Keratinocyte (primary cell): ENCODE data around the gene PADI6. TPM values are rescaled to one million over a fixed set of nuclear protein-coding genes. Genes with fewer than 3 reads are reported as not detected.

ENCODE experiments used
- DNase-seq: peaks from one replicate; pipeline ENCODE4 v3.0.0-alpha.2; 2011; ENCODE audit warnings: low read depth, missing footprints, low spot score
- FAIRE-seq: peaks from 2 replicates; lab custom pipeline; 2011; peaks lifted over from hg19 to GRCh38; lab: Jason Lieb, UNC
- H2AFZ ChIP-seq: 2 replicates; pipeline ENCODE4 v1.6.0; 2012; ENCODE audit warnings: low read length, control low read depth, inconsistent platforms; ENCODE audit not compliant: control insufficient read depth
- H3K27ac ChIP-seq: 2 replicates; pipeline ENCODE4 v1.5.1; 2011; ENCODE audit warnings: low read length; ENCODE audit not compliant: control insufficient read depth, insufficient read depth
- H3K27me3 ChIP-seq: 3 replicates; pipeline ENCODE4 v1.6.0; 2011; ENCODE audit warnings: low read length; ENCODE audit not compliant: control insufficient read depth, insufficient read depth; ENCODE audit errors: extremely low read depth
- H3K36me3 ChIP-seq, 2 experiments: 2 replicates in 1 of 2; 3 replicates in 1 of 2; pipeline ENCODE4 v1.5.1; 2011; ENCODE audit warnings: low read length in 2 of 2, mild to moderate bottlenecking in 1 of 2; ENCODE audit not compliant: control insufficient read depth in 2 of 2, insufficient read depth in 2 of 2; ENCODE audit errors: extremely low read depth in 1 of 2
- H3K4me1 ChIP-seq: 3 replicates; pipeline ENCODE4 v1.5.1; 2011; ENCODE audit warnings: low read length; ENCODE audit not compliant: control insufficient read depth, insufficient read depth; ENCODE audit errors: extremely low read depth
- H3K4me2 ChIP-seq: 3 replicates; pipeline ENCODE4 v1.6.0; 2011; ENCODE audit warnings: low read depth, low read length; ENCODE audit not compliant: control insufficient read depth, insufficient read depth; ENCODE audit errors: extremely low read depth
- H3K4me3 ChIP-seq, 3 experiments: fragments of 200-600 bp in 1 of 3; sonication (generic) in 1 of 3; 2 replicates in 2 of 3; 3 replicates in 1 of 3; pipeline ENCODE4 v1.5.1; 2011 to 2016; ENCODE audit warnings: low read length in 3 of 3, mild to moderate bottlenecking in 3 of 3, control low read depth in 2 of 3, inconsistent platforms in 1 of 3, low read depth in 1 of 3, mixed read lengths in 1 of 3, mixed run types in 1 of 3, moderate library complexity in 1 of 3; ENCODE audit not compliant: control insufficient read depth in 2 of 3, insufficient read depth in 2 of 3; ENCODE audit errors: extremely low read depth in 1 of 3
- H3K79me2 ChIP-seq: 2 replicates; pipeline ENCODE4 v1.6.0; 2012; ENCODE audit warnings: low read length; ENCODE audit not compliant: control insufficient read depth, insufficient read depth
- H3K9ac ChIP-seq: 3 replicates; pipeline ENCODE4 v1.6.0; 2011; ENCODE audit warnings: low read length; ENCODE audit not compliant: control insufficient read depth, insufficient read depth; ENCODE audit errors: extremely low read depth
- H3K9me1 ChIP-seq: 3 replicates; pipeline ENCODE4 v1.6.0; 2011; ENCODE audit warnings: low read length; ENCODE audit not compliant: control insufficient read depth, insufficient read depth; ENCODE audit errors: extremely low read depth
- H3K9me3 ChIP-seq: 2 replicates; pipeline ENCODE4 v1.5.1; 2012; ENCODE audit warnings: low read depth, low read length; ENCODE audit not compliant: control insufficient read depth
- H4K20me1 ChIP-seq: 3 replicates; pipeline ENCODE4 v1.6.0; 2011; ENCODE audit warnings: low read length; ENCODE audit not compliant: control insufficient read depth, insufficient read depth; ENCODE audit errors: extremely low read depth
- CTCF ChIP-seq, 3 experiments: IDR thresholded peaks in 1 of 3; conservative IDR thresholded peaks in 1 of 3; optimal IDR thresholded peaks in 1 of 3; 2 replicates in 2 of 3; 3 replicates in 1 of 3; pipeline versions ENCODE3 to v1.5.1; 2011; ENCODE audit warnings: low read length in 3 of 3, mild to moderate bottlenecking in 3 of 3, moderate library complexity in 2 of 3, control low read depth in 1 of 3, inconsistent platforms in 1 of 3; ENCODE audit not compliant: insufficient read depth in 2 of 3; ENCODE audit errors: extremely low read depth in 1 of 3
- EZH2 ChIP-seq: IDR thresholded peaks from one replicate; pipeline ENCODE4 v1.6.1; 2012; ENCODE audit warnings: inconsistent platforms, mild to moderate bottlenecking, low read length, moderate library complexity
- dilution Hi-C: fragments of 300-500 bp; cut with MboI; formaldehyde crosslinking; loops from one replicate; pipeline ENCODE4 v1.7.0; 2020; ENCODE audit warnings: low sequenced_read_pairs; ENCODE audit not compliant: extremely low pct_ligation_motif_present
- polyA plus RNA-seq, 5 experiments: library from polyadenylated mRNA; depleted of rRNA in 3 of 5; stranded (reverse) in 3 of 5; stranded (forward) in 1 of 5; unstranded in 1 of 5; fragments of >200 nt; gene quantifications; 1 replicate in 1 of 5; 2 replicates in 3 of 5; 3 replicates in 1 of 5; pipeline versions ENCODE4 v1.2.1 to v1.2.3, GENCODE V29; 2011 to 2012; ENCODE audit warnings: missing spikeins in 2 of 5, low read depth in 1 of 5, low replicate concordance in 1 of 5

Gene PADI6
- polyA plus RNA-seq, 1 donor (not counting 4 experiments of a cell fraction or from before 2014, with no cell fraction given): not detected

GRCh38 chr1:17365293-17365692, 6.7 kb upstream of the PADI6 start:
- Histone ChIP-seq H4K20me1 (no peaks in the 10 kb centered on the region), H3K9me3 (no peaks in the 10 kb centered on the region), H3K4me3 (no peak overlapping the region), H3K79me2 (no peaks in the 10 kb centered on the region), H3K9me1 (no peaks in the 10 kb centered on the region), H3K4me1 (peaks cover 26% of the 10 kb centered on the region), H3K4me2 (no peak overlapping the region), H3K27ac (peak overlapping the region; percentile 45), H2AFZ (no peak overlapping the region), H3K27me3 (no peaks in the 10 kb centered on the region), H3K36me3 (no peaks in the 10 kb centered on the region), H3K9ac (no peak overlapping the region)
- peak; percentile 61 for DNase-seq
- no peak for TF ChIP-seq EZH2
- no peak for TF ChIP-seq CTCF (optimal IDR thresholded peaks at IDR 0.05 in 1 of 3, IDR thresholded peaks at IDR 0.05 in 1 of 3, conservative IDR thresholded peaks at IDR 0.05 in 1 of 3; ENCODE audit: extremely low read depth in 1 of 3, insufficient read depth in 2 of 3, low read length in 3 of 3)
- dilution Hi-C loops: no loop called here
- FAIRE-seq: peak; percentile 90

GRCh38 chr1:17369466-17369865, 2.5 kb upstream of the PADI6 start:
- H3K4me1 ChIP-seq: peaks cover 36% of the 10 kb centered on the region
- no peaks in the 10 kb centered on the region for H4K20me1 ChIP-seq
- no peaks in the 10 kb centered on the region for H3K9me3 ChIP-seq
- H3K9ac ChIP-seq: peak overlapping the region; percentile 60
- H3K36me3 ChIP-seq: no peaks in the 10 kb centered on the region
- no peaks in the 10 kb centered on the region for H3K79me2 ChIP-seq
- TF ChIP-seq CTCF (optimal IDR thresholded peaks at IDR 0.05 in 1 of 3, IDR thresholded peaks at IDR 0.05 in 1 of 3, conservative IDR thresholded peaks at IDR 0.05 in 1 of 3; ENCODE audit: extremely low read depth in 1 of 3, insufficient read depth in 2 of 3, low read length in 3 of 3): no peak
- no peak for TF ChIP-seq EZH2
- peak overlapping the region; percentile 65 for H3K4me2 ChIP-seq
- dilution Hi-C loops: no loop called here
- no peaks in the 10 kb centered on the region for H3K9me1 ChIP-seq
- peak overlapping the region; percentile 76 for H3K27ac ChIP-seq
- H3K27me3 ChIP-seq: no peaks in the 10 kb centered on the region
- FAIRE-seq: peak; percentile 99
- H3K4me3 ChIP-seq: no peak overlapping the region
- peak; percentile 83 for DNase-seq
- no peak overlapping the region for H2AFZ ChIP-seq
